HFF-Myc (cell line): Measurements from ENCODE around the gene JPH4.

Experiments
- DNase-seq: peaks from one replicate; pipeline ENCODE4 v3.0.0-alpha.2; 2011; ENCODE audit warnings: low read depth; ENCODE audit errors: extremely low read depth
- H3K4me3 ChIP-seq: replicated peaks from 2 replicates; pipeline ENCODE4 v1.5.1; 2011; ENCODE audit warnings: low read depth, mild to moderate bottlenecking, control low read depth, low read length
- CTCF ChIP-seq: IDR thresholded peaks from 2 replicates; pipeline ENCODE4 v1.5.1; 2012; ENCODE audit warnings: mild to moderate bottlenecking, low read depth, low read length, control low read depth; ENCODE audit errors: missing control alignments

The JPH4 gene

GRCh38 chr14:23524954-23525353, 53.6 kb downstream of the JPH4 start:
- DNase-seq, result no peak
- H3K4me3 ChIP-seq, result no peak overlapping the region
- TF ChIP-seq CTCF, result no peak

- no peak for TF ChIP-seq CTCF
- DNase-seq, result no peak
- H3K4me3 ChIP-seq, result no peak overlapping the region
Measured at GRCh38 chr14:23523229-23524016, 55.2 kb downstream of the JPH4 start.

GRCh38 chr14:23522643-23523198, 55.9 kb downstream of the JPH4 start:
- H3K4me3 ChIP-seq, result no peak overlapping the region
- TF ChIP-seq CTCF, result no peak
- no peak for DNase-seq

DNA sequence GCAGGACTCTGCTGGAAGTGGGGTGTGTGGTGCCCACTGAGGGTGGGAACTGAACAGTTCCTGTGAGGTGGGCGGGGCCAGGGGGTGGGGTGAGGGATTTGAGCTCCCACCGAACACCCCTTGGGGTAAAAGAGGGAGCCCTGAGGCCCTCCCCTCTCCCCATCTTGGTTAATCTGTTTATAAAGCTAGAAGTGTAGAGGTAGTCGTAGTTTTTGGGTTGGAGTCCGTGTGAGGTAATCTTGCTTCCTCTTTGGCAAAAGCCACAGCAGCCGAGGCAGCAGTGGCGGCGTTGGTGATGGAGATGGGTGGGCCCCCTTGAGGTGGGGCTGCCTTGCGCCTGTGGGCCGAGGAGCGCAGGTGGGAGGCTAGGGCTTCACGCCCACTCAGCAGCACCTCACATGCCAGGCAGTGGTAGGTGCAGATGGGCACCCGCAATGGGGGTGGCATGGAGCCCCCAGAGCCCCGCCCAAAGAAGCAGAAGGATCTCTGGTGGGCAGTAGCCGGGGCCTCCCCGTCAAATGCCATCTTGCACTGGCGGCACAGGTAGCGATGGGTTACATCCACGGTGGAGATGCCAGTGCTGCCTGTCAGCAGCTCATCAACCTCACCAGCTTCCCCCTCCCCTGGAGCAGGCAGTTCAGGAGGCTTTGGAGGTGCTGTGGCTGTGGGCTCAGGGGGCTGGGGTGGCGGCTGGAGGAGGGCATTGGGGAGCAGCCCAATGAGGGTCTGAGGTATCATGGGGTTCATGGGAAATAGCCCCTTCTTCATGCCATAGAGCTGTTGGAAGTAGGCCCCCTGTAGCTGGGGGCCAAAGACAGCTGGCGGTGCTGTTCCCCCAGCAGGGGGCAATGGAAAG, 56.6 kb downstream of the JPH4 start:
- no peak overlapping the region for H3K4me3 ChIP-seq
- no peak for TF ChIP-seq CTCF
- no peak for DNase-seq

- no peak overlapping the region for H3K4me3 ChIP-seq
- DNase-seq, result no peak
- TF ChIP-seq CTCF, result no peak
Measured at GRCh38 chr14:23520899-23521533, 57.6 kb downstream of the JPH4 start.

DNA sequence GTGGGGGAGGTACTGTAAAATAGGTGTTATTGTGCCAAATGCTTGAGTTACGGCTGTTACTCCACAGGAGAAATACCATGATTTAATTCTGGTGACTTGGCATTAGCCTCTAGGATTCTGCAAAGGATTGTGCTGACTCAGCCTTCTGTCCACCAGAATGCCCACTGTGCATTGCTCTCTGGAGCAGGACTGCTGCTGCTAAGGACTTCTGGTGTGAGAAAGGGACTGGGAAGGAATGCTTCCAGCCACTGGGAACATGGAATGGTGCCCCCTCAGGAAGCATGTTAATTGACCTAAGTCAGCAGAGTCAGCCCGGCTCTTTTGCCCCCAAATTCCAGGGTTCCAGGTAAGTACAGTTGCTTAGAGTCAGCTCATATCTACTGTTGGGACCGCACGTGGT, 59.9 kb downstream of the JPH4 start:
- no peak overlapping the region for H3K4me3 ChIP-seq
- no peak for TF ChIP-seq CTCF
- no peak for DNase-seq
